Measurements from ENCODE around the gene ADAMTS2. TPM values are rescaled to one million over a fixed set of nuclear protein-coding genes. Genes with fewer than 3 reads are reported as not detected.

Gene ADAMTS2
- polyA plus RNA-seq, 3 donors: 0.74 to 2.3 TPM; not detected in 1

GRCh38 chr5:179221196-179221876 lies 123.9 kb downstream of the ADAMTS2 start:
- Histone ChIP-seq H2AFZ (ENCODE audit: insufficient read depth, low read depth, low read length, poor library complexity, severe bottlenecking) (no peak overlapping the region), H3K9me3 (replicated peaks in 1 of 2; ENCODE audit: control insufficient read depth in 1 of 2, insufficient read depth in 1 of 2, low read length in 2 of 2) (peaks cover 22 to 29% of the 10 kb centered on the region in 2 donors), H3K4me3 (replicated peaks in 1 of 3; ENCODE audit: low read depth in 2 of 3, low read length in 3 of 3) (no peak overlapping the region), H3K36me3 (replicated peaks in 1 of 2; ENCODE audit: control insufficient read depth in 1 of 2, insufficient read depth in 2 of 2, low read length in 2 of 2) (no peaks in the 10 kb centered on the region), H3K9ac (ENCODE audit: insufficient read depth, low read length, poor library complexity, severe bottlenecking) (no peak overlapping the region), H4K20me1 (ENCODE audit: insufficient read depth, low read length) (no peaks in the 10 kb centered on the region), H3K4me2 (replicated peaks; ENCODE audit: extremely low read depth, low read length, poor library complexity, severe bottlenecking) (no peak overlapping the region), H3K79me2 (ENCODE audit: insufficient read depth, low read length) (no peaks in the 10 kb centered on the region), H3K27me3 (ENCODE audit: control insufficient read depth in 2 of 2, insufficient read depth in 2 of 2, low read length in 2 of 2) (no peaks in the 10 kb centered on the region), H3K27ac (ENCODE audit: low read depth in 1 of 2, low read length in 2 of 2) (no peak overlapping the region), H3K4me1 (ENCODE audit: control insufficient read depth in 1 of 2, insufficient read depth in 2 of 2, low read length in 2 of 2) (no peaks in the 10 kb centered on the region)
- no peak overlapping the region for H3K27ac Mint-ChIP-seq
- TF ChIP-seq, protein P1, sequence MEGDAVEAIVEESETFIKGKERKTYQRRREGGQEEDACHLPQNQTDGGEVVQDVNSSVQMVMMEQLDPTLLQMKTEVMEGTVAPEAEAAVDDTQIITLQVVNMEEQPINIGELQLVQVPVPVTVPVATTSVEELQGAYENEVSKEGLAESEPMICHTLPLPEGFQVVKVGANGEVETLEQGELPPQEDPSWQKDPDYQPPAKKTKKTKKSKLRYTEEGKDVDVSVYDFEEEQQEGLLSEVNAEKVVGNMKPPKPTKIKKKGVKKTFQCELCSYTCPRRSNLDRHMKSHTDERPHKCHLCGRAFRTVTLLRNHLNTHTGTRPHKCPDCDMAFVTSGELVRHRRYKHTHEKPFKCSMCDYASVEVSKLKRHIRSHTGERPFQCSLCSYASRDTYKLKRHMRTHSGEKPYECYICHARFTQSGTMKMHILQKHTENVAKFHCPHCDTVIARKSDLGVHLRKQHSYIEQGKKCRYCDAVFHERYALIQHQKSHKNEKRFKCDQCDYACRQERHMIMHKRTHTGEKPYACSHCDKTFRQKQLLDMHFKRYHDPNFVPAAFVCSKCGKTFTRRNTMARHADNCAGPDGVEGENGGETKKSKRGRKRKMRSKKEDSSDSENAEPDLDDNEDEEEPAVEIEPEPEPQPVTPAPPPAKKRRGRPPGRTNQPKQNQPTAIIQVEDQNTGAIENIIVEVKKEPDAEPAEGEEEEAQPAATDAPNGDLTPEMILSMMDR (IDR thresholded peaks at IDR 0.05): no peak
- peaks cover 24 to 29% (median 26%) of the 10 kb centered on the region in 7 donors for H3K9me3 Mint-ChIP-seq
- WGBS (ENCODE audit: insufficient coverage): 85% methylated on average over 11 of the region's 14 CpGs
- intact Hi-C loops (cut with micrococcal nuclease): no loop called here
- no peaks in the 10 kb centered on the region for H3K4me1 Mint-ChIP-seq
- H3K4me3 Mint-ChIP-seq: no peak overlapping the region
- H3K36me3 Mint-ChIP-seq: no peaks in the 10 kb centered on the region
- DNase-seq: no peak
- H3K27me3 Mint-ChIP-seq (ENCODE audit: low read depth in 3 of 3): peaks cover 0 to 6% (median 2%) of the 10 kb centered on the region in 3 donors

DNA sequence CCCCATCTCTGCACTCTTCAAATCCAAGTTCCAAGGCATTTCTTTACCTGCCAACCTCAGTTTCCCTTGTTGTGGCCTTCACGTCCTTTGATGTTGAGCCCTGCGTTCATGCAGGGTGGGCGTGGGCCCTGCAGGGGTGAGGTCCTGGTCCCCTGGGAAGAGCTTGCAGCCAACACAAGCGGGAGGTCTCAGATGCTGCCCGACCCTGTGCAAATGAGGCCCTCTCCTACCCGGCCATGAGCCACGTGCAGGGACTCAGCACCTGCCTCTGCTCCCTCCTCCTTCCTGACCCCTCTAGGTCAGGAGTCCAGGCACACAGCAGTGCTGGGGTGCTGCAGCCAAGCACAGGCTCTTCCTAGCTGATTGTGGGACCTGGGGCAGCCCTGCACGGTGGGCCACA lies 124.5 kb downstream of the ADAMTS2 start:
- Histone ChIP-seq H3K36me3 (replicated peaks in 1 of 2; ENCODE audit: control insufficient read depth in 1 of 2, insufficient read depth in 2 of 2, low read length in 2 of 2) (no peaks in the 10 kb centered on the region), H3K9ac (ENCODE audit: insufficient read depth, low read length, poor library complexity, severe bottlenecking) (no peak overlapping the region), H4K20me1 (ENCODE audit: insufficient read depth, low read length) (no peaks in the 10 kb centered on the region), H3K9me3 (replicated peaks in 1 of 2; ENCODE audit: control insufficient read depth in 1 of 2, insufficient read depth in 1 of 2, low read length in 2 of 2) (peaks cover 22 to 29% of the 10 kb centered on the region in 2 donors), H3K4me2 (replicated peaks; ENCODE audit: extremely low read depth, low read length, poor library complexity, severe bottlenecking) (no peak overlapping the region), H3K27ac (ENCODE audit: low read depth in 1 of 2, low read length in 2 of 2) (no peak overlapping the region), H3K27me3 (ENCODE audit: control insufficient read depth in 2 of 2, insufficient read depth in 2 of 2, low read length in 2 of 2) (no peaks in the 10 kb centered on the region), H3K4me1 (ENCODE audit: control insufficient read depth in 1 of 2, insufficient read depth in 2 of 2, low read length in 2 of 2) (no peaks in the 10 kb centered on the region), H2AFZ (ENCODE audit: insufficient read depth, low read depth, low read length, poor library complexity, severe bottlenecking) (no peak overlapping the region), H3K79me2 (ENCODE audit: insufficient read depth, low read length) (no peaks in the 10 kb centered on the region), H3K4me3 (replicated peaks in 1 of 3; ENCODE audit: low read depth in 2 of 3, low read length in 3 of 3) (no peak overlapping the region)
- H3K27ac Mint-ChIP-seq: peak overlapping the region in 1 of 7 donors; percentile 63
- H3K9me3 Mint-ChIP-seq: peaks cover 21 to 26% (median 26%) of the 10 kb centered on the region in 7 donors
- intact Hi-C loops (cut with micrococcal nuclease): no loop called here
- H3K4me1 Mint-ChIP-seq: no peaks in the 10 kb centered on the region
- 98% methylated on average over 7 of the region's 8 CpGs for WGBS (ENCODE audit: insufficient coverage)
- H3K4me3 Mint-ChIP-seq: no peak overlapping the region
- H3K36me3 Mint-ChIP-seq: no peaks in the 10 kb centered on the region
- peaks cover 0 to 6% (median 3%) of the 10 kb centered on the region in 3 donors for H3K27me3 Mint-ChIP-seq (ENCODE audit: low read depth in 3 of 3)
- DNase-seq: no peak
- TF ChIP-seq, protein P1 (IDR thresholded peaks at IDR 0.05): no peak
